Pulmonary artery endothelial cell (primary cell): Measurements from ENCODE around the gene FBXO30. TPM values are rescaled to one million over a fixed set of nuclear protein-coding genes. Genes with fewer than 3 reads are reported as not detected.

ENCODE experiments used
- DNase-seq: peaks from one replicate; pipeline ENCODE4 v3.0.0-alpha.2; 2011; ENCODE audit warnings: low read depth, low spot score
- total RNA-seq: library from RNA; depleted of rRNA; stranded (reverse); fragments of >200 nt; gene quantifications from 2 replicates; pipeline ENCODE4 v1.2.3, GENCODE V29; 2014

Gene FBXO30
- 16.4 and 20.8 TPM in 2 replicates for total RNA-seq

GRCh38 chr6:145814501-145815308 lies at the start of gene FBXO30:
FBXO30 (minus strand) TSS chr6:145814795; CDS start chr6:145806405, 8,390 bp downstream.
- peak; percentile 67 for DNase-seq

GRCh38 chr6:145863988-145864616 lies 49.5 kb upstream of the FBXO30 start:
- no peak for DNase-seq

GRCh38 chr6:145863366-145863765 lies 48.8 kb upstream of the FBXO30 start:
- no peak for DNase-seq

GRCh38 chr6:145860562-145860961 lies 46.0 kb upstream of the FBXO30 start:
- DNase-seq: no peak

GRCh38 chr6:145850671-145851070 lies 36.1 kb upstream of the FBXO30 start:
- no peak for DNase-seq

GRCh38 chr6:145848541-145848940 lies 33.9 kb upstream of the FBXO30 start:
- DNase-seq: no peak

- no peak for DNase-seq
These were observed 31.0 kb upstream of the FBXO30 start for GRCh38 chr6:145845557-145845956.

GRCh38 chr6:145844933-145845540 lies 30.4 kb upstream of the FBXO30 start:
- DNase-seq: no peak

- no peak for DNase-seq
These were observed 28.3 kb upstream of the FBXO30 start for GRCh38 chr6:145842693-145843546.

GRCh38 chr6:145841668-145842067 lies 27.1 kb upstream of the FBXO30 start:
- no peak for DNase-seq

GRCh38 chr6:145839653-145840052 lies 25.1 kb upstream of the FBXO30 start:
- DNase-seq: no peak

- no peak for DNase-seq
These were observed 23.7 kb upstream of the FBXO30 start for GRCh38 chr6:145838305-145838704.

- DNase-seq: no peak
These were observed 22.2 kb upstream of the FBXO30 start for GRCh38 chr6:145836772-145837171.

GRCh38 chr6:145836170-145836569 lies 21.6 kb upstream of the FBXO30 start:
- DNase-seq: no peak

- DNase-seq: no peak
These were observed 16.0 kb upstream of the FBXO30 start for GRCh38 chr6:145830612-145831011.

- no peak for DNase-seq
These were observed 15.4 kb upstream of the FBXO30 start for GRCh38 chr6:145829950-145830349.

- DNase-seq: no peak
These were observed 14.5 kb upstream of the FBXO30 start for GRCh38 chr6:145829102-145829501.

GRCh38 chr6:145824344-145824743 lies 9.7 kb upstream of the FBXO30 start:
- DNase-seq: no peak

- no peak for DNase-seq
These were observed 8.8 kb upstream of the FBXO30 start for GRCh38 chr6:145823328-145823944.

GRCh38 chr6:145822456-145822855 lies 7.9 kb upstream of the FBXO30 start:
- DNase-seq: no peak

GRCh38 chr6:145819994-145820393 lies 5.4 kb upstream of the FBXO30 start:
- DNase-seq: no peak
